Activated CD4-positive, alpha-beta T cell treated with anti-CD3 and anti-CD28 coated beads for 1 hour (primary cell): ENCODE data around the gene TMEM131.

Experiments used
- DNase-seq: peaks from one replicate; pipeline ENCODE4 v3.0.0-alpha.2; 2020

TMEM131 gene

DNA sequence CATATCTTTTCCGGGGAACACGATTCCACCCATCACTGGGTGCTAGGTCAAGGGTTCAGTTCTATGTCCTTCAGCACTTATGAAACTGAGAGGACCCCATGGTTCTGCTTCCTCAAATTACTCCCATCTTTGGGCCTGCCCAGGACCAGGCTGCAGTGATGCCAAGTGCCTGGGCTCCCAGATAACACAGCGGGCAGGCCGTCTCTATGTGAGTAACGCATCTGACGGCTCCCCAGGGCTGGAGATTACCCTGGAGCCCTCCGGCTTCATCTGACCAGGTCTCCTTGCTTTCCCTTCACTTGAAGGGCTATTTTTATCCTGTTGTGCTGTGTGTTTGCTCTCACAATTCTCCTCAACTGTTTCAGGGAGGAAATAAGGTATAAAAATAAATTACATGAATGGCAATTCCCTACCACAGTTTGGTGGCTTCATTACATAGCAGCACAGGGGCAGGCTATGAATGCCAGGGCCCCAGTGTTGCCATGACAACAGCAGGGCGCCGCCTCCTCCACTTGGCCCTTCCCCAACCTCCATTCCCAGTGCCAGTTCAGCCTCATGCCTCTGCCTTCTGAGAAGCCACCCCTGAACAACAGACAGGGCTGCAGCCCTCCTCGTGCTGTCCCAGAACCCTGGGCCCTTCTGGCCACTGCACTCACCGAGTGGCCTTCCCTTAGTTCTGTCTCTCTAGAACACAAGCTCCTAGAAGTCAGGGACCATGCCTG, 25.4 kb upstream of the TMEM131 start:
- DNase-seq, result no peak

DNA sequence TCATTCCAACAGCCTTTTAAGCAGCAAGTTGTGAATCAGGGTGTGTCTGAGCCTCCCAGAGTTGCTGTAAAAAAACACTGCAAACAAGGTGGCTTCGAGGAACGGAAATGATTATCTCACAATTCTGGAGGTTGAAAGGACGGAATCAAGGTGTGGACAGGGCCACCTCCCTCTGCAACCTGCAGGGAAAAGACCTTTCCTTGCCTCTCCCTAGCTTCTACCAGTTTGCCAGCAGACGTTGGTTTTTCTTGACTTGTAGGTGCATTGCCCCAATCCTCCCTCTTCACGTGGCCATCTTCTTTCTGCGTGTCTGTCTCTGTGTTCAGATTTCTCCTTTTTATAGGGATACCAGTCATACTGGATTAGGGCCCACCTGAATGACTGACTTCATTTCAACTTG, 24.8 kb upstream of the TMEM131 start:
- no peak for DNase-seq

DNA sequence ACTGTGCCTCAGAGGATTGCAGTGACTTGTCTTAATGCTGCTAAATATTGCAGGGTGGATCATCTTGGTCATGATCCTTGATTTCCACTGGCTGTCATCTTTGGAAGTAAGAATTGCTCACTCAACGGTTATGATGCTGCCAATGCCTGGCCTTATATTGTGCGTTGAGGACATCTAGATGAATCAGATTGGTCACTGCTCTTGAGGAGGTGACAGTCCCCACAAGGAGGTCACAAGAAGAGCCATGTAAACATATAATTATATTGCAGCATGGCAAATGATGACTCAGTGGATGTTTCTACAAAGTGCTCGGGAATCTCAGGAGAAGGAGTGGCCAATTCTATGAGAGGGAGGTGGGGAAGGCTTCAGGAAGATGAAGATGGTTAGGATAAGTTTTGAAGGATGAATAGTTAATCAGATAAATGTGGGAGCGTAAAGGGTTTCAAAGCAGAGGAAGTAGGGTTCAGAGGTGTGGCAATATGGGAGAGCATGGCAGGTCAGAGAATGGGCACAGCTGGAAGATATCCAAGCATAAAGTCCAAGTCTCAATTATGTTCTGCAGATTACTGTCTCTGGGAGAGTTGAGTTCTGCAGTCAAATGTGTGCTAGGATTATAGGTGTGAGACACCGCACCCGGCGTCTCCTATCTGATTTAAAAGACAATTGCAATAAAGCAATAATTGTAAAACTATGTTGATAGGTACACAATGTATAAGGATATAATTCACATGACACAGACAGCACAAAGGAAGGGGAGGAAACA, 21.3 kb upstream of the TMEM131 start:
- DNase-seq, result no peak

DNA sequence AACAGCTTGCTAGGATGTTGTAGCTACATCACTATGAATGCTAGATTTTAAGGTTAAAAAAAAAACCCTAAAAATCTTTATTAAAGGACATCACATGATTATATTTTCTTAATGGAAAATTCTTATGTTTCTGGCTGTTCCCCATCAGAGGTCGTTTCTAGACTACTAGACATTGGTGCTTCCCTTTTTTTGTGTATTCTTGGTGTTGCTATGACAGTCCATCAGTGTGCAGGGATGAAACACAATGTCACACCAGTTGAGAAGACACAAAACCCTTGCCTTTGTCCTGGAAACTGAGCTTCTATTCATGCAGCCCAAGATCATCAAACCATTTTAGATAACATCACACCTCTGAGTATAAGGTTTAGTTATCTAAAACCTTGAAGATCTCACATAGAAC, 19.9 kb upstream of the TMEM131 start:
- DNase-seq, result no peak

DNA sequence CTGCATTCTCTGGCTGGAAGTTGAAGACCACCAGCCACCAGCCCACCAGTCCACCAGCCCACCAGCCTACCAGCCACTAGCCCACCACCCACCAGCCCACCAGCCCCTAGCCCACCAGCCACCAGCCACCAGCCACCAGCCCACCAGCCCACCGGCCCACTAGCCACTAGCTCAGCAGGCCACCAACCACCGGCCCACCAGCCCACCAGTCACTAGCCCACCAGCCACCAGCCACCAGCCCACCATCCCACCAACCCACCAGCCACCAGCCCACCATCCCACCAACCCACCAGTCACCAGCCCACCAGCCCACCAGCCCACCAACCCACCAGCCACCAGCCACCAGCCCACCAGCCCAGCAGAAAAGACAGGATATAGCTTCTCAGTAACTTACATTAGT, 18.6 kb upstream of the TMEM131 start:
- no peak for DNase-seq

DNA sequence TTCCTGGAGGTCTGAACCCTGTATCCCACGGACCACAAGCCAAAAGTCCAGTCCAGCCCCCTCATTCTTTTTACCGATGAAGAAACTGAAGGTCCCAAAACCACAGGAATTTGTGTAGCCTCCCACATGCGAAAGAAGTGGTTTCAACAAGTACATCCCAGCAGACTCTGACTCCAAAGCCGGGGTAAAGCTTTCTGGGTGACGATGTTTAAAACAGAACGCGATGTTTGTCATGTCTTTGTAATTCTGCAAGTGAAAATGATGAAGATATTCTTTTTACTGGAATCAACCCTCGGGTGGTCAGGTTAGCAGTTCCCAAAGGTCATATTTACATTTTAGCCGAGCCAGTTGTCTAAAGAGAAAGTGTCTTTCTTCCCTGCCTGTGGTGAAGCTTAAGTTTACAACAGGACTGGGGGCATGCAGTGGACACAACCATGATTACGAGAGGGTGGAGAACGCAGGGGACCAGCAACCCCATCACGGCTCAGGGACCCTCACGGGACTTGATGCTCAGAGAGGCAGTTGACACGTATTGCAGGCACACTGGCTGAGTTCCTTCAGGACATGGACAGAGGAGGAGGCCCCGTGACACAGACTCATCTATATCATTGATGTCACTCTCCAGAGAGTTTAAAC, 17.8 kb upstream of the TMEM131 start:
- DNase-seq, result no peak

DNA sequence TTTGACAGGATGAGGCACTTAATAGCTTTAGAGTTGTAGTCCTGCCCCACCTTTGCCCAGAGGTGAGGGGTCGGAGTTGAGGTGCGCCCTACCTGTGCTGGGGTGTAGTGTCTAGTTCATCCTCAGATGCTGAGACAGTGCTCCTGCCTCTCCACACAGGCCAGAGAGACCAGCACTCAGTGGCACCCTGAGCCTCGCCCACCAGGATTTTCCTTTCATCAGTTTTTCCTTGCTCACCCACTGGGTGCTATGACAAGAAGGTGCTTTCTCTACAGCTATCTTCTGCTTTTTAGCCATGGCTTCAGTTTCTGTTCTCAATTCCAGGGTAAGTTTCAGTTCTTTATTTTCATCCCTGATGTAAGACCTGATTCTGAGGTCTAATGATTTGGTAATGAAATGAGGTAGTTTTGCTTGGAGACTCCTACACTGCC, 16.8 kb upstream of the TMEM131 start:
- no peak for DNase-seq

DNA sequence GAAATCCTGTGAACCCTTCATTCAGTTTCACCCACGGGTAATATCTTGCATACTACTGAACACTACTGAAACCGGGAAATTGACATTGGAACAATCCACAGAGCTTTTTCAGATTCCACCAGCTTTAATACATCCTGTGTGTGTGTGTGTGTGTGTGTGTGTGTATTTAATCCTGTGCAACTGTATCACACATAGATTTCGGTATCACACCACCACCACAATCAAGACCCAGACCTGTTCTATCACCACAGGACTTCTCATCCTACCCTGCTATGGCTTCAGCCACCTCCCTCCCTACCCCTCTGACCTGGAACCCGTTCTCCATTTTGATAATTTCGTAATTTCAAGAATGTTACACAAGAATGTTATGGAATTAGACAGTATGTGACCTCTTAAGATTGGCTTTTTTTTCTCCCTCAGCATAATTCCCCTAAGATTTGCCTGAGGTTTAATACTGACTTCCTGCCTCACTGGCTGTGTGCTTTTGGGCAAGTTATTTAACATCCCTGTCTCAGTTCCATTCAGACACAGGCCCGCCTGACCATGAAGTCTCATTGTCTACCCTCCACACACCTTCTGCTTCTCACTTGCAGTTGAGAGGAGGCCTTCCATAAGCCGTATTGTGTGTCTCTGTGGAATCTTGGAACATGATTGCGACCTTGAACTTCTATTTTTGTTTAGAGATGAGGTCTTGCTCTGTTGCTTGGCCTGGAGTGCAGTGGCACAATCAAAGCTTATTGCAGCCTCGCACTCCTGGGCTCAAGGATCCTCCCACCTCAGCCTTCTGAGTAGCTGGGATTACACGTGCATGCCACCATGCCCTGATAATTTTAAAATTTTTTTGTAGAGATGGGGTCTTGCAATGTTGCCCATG, 14.4 kb upstream of the TMEM131 start:
- DNase-seq, result no peak

DNA sequence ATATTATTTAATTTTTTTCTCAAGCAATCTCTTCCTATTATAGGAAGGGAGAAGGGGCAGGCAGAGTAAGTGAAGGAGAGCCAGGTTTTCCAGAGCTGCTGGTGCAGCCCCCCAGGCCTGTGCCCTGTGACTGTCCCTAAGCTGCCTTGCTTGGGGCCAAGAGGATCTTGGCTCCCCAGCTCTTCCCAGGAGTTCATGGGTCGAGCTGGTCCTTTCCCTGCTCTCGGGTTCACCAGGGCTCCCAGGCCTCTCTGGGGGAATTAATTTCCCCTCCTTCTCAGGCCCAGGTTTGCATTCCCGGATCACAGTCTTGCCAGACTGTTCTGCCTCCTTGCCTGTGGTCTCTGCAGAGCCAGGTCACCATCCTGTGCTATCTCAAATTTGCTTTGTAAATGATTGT, 12.7 kb upstream of the TMEM131 start:
- DNase-seq, result no peak

DNA sequence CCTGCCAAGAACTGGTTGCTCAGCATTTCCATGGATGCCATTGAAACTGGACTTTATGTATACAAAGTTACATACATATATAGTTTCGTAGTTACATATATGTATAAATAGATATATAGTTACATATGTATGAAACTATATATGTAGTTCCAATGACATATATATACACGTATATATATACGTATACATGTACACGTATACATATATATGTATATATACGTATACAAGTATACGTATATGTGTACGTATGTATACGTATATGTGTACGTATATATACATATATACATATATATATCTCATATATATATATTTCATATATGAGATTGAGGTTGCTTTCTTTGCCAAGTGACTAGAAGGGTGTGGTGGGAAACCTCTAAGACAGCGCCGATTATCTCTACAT, 10.6 kb upstream of the TMEM131 start:
- DNase-seq, result no peak

DNA sequence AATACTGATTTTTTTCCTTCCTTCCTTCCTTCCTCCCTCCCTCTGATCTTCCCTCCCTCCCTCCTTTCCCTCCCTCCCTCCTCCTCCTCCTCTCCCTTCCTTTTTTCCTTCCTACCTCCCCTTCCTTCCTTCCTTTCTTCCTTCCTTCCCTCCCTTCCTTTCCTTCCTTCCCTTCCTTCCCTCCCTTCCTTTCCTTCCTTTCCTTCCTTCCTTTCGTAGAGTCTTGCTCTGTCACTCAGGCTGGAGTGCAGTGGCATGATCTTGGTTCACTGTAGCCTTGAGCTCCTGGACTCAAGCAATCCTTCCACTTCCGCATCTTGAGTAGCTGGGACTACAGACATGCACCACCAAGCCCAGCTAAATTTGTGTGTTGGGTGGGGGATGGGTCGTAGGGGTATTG, 8.9 kb upstream of the TMEM131 start:
- no peak for DNase-seq

DNA sequence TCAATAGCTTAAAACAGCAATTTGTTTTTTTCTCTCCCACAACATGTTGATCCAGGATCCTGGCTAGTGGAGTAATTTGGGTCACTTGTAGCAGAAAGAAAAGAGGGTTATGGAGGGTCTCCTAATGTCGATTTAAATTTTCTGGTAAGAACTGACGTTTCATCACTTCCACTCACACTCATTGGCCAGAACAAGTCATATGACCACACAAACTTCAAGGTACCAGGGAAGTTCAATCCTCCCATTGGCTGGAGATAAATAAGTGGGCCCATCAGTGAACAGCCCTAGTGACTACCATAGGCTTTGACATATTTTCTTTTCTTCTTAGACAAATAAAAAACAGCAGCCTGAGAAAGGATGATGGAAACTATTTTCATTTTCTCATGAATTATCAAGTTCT, 8.3 kb upstream of the TMEM131 start:
- DNase-seq, result no peak

DNA sequence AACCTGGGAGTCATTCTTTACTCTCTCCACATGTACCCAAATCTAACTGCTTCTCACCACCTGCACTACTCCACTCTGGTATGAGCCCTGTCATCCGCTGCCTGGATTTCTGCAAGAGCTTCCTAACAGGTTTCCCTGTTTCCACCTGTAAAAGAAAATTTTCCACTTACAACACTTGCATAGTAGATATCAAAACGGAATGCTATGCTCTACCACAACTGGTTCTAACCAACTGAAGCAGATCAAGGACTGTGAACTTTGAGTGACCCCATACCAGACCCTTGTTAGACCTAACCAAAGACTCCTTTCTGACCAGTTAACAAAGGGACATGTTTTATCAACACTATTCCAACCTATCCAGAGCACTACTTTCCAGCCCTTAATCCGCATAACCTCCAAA, 3.8 kb upstream of the TMEM131 start:
- no peak for DNase-seq

DNA sequence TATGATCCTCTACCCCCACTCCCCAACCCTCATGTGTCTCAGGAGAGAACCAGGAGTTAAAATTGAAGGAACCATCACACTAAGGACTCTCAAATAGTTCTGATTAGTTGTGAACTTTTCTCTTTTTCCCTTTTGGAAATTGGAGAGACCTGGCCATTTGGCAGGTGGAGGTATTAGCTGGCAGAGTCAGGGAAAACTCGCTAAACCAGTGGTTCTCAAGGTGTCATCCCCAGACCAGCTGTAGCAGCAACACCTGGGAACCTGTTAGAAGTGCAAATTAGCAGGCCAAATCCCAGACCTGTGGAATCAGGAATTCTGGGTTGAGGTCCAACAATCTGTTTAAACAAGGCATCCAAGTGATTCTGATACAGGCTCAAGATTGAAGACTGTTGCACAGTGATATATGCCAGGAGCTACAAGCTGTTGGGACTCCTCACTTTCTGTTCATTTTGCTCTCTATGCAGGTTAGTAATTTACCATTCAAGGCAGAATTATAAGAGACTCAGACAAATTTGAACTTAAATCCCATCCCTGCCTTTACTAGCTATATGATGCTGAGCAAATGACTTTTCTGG, 2.8 kb upstream of the TMEM131 start:
- no peak for DNase-seq

DNA sequence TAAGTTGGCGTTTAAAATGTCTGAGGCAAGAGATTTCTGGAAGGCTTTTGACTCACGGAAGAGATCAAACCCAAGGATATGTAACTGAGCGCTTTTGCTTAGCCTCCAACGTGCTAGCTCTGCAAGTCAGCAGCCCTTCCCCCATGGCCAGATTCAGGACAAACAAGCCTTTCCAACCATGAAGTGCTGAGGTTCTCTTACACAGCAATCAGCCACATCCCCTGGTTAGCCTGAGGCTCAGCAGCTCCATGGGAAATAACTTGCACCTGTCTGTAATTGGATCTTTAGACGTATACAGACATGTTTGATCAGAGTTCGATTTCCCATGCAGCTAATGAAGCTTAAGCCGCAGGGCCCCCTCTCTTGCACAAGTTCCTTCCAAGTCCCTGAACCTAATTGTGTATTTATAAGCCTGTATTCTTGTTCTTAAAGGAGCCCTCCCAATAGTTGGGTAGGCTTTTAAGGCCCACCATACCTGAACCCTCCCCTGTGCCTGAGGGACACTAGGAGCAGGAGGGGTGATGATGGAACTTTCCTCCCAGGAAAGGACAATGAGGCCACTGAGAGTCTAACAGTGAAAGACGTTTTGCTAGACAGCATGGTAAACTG, 2.1 kb upstream of the TMEM131 start:
- DNase-seq, result no peak

DNA sequence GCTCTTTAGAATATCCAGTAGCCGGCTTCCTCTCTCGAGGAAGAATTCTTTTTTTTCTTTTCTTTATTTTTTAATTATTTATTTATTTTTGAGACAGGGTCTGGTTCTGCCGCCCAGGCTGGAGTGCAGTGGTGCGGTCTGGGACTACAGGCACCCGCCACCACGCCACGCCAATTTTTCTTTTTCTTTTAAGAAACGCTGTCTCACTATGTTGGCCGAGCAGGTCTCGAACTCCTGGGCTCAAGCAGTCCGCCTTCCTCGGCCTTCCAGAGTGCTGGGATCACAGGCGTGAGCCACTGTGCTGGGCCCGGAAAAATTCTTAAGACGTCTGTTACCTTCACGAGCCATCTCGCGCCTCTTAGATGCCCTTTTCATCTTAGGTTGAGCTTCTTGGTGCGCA, 931 bp upstream of the TMEM131 start:
- DNase-seq, result no peak

DNA sequence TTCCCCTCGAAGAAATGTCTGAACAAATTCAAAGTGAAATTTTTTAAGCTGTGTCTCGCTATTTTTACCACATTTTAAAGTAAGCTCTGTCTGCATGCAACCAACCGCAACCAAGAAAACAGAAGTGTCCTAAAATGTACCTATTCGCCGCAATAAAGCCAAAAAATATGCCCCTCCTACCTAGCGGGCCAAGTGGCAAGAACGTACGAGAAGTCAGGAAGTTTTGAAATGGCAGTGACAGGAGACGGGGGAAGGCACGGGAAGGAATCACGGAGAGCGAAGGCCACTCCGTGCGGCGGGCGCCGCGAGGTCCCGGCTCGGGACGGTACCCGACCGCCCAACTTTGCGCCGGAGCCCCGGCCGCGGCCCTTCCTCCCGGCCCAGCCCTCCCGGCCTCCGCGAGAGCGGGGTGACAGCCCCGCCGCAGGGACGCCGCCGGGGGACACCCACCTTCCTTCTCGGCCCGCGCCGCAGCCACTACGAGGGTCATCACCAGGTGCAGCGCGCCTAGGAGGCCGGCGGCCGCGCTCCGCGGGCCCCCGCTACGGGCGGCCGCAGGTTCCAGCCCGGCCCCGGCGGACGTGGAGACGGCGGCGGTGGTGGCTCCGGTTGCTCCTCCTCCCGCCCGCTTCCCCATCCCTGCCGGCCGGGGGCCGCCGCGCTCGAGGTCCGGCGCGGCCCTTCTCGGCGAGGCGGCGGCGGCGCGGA, 568 bp downstream of the TMEM131 start:
- DNase-seq, result peak; percentile 28

DNA sequence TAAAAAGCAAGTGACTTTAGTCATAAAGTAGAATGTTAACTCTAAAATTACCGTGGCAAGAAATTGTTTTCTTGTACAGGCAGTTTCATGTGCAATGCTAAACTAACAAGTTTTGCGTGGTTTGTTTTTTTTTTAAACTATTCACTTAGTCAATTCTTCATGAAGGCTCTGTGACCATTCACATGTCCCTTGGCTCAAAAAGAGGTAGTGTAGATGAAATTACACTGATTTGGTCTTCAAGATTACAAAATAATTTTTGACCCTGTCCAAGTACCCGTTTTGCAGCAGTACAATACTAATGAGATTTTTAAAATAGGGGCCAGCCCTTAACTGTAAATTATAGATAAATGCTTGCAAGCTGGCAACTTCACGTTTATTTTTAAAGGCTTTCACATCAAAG, 1.3 kb downstream of the TMEM131 start:
- DNase-seq, result no peak

DNA sequence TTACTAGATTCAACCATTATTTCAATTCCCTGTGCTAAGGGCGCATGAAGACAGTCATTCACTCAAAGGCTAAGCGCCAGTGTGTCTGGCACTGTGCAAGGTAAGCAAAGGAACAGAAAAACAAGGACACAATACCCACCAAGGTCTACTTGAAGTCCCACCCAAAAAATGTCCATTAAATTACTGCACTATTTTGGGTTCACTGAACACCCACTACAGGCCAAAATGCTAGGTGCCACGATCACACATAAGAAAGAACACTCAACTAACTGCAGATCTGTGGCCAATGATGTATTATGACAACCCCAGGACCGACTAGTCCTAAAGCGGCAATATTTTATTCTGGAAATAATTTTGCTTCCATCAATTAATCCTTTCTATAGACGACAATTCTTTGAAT, 1.8 kb downstream of the TMEM131 start:
- no peak for DNase-seq

DNA sequence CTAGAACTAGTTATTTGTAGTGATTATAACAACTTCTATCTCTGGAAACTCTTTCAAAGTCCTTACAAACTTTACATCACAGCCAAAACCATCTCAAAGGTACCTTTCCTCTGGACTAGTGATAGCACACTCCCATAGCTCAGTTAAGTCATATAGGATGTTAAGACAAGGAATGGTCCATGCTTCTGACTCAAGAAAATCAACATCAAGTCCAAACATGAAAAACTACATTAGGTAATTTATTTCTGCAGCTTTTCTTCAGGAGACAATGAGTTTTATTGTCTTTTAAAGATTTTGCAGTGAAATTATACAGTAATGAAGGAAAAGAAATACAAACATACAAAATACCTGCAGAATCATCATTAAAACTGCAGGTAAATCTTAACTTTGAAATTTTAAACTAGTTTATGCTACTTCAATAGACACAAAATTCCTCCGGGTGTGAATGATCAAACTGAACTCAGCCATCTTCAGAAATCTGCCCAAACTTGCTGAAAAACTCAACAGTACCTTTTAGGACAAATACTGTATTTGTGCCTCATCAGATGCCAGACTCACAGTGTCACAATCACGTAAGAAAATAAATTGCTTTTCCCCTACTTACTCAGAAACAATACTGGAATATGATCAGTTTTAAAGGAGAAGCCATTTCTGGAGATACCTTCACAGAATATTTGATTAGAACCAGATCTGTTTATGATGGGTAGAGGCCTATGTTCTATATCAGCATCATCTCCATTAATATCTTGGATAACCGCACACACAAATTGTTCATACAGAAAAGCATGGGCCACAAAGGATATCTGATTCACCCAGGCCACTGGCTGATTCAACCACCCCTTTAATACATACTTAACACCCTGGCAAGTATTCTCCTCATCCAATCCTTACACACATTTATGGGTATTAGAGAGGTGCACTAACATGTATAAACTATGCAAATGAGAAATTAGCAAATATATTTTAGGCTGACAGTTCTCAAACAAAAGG, 2.6 kb downstream of the TMEM131 start:
- no peak for DNase-seq
